ENCODE data around the gene EXOC3. TPM values are rescaled to one million over a fixed set of nuclear protein-coding genes. Genes with fewer than 3 reads are reported as not detected.

The EXOC3 gene
- total and polyA plus RNA-seq, 2 of the 8 experiments (the other 6 are each of a cell fraction or from before 2014, with no cell fraction given) = 14.4 to 30.0 TPM

- TF ChIP-seq CTCF (IDR thresholded peaks at IDR 0.05; ENCODE audit: control extremely low read depth in 1 of 3, insufficient read depth in 1 of 3, low read depth in 1 of 3, low read length in 3 of 3) (no peak), JUN (IDR thresholded peaks at IDR 0.05; ENCODE audit: low read depth, low read length) (no peak), KDM4A (IDR thresholded peaks at IDR 0.05; ENCODE audit: low read depth, low read length, severe bottlenecking) (no peak), HDAC2 (IDR thresholded peaks at IDR 0.05; ENCODE audit: borderline replicate concordance in 1 of 2, low read depth in 2 of 2, low read length in 2 of 2) (no peak), SAP30 (IDR thresholded peaks at IDR 0.05; ENCODE audit: insufficient read depth, insufficient replicate concordance, low read length) (no peak)
Measured at GRCh38 chr5:453725-454481, 10.9 kb downstream of the EXOC3 start (continued).
